CD14-positive monocyte (primary cell): ENCODE measurements around the gene NSUN3. TPM values are rescaled to one million over a fixed set of nuclear protein-coding genes. Genes with fewer than 3 reads are reported as not detected.

Source experiments
- DNase-seq, 3 donors: peaks; one replicate each; pipeline ENCODE4 v3.0.0-alpha.2; 2011 to 2022
- H2AFZ ChIP-seq: 2 replicates; pipeline ENCODE4 v1.6.0; 2012; ENCODE audit warnings: mild to moderate bottlenecking, low read depth, low read length, inconsistent platforms; ENCODE audit not compliant: insufficient read depth, poor library complexity, severe bottlenecking
- H3K27ac ChIP-seq, 2 donors: 1 replicate in 1 of 2; 2 replicates in 1 of 2; pipeline ENCODE4 v1.5.1; 2012 to 2013; ENCODE audit warnings: low read length in 2 of 2, control low read depth in 1 of 2, inconsistent platforms in 1 of 2, low read depth in 1 of 2, mild to moderate bottlenecking in 1 of 2
- H3K27me3 ChIP-seq, 2 donors: one replicate each; pipeline versions ENCODE4 v1.6.0 to v1.6.1; 2011 to 2013; ENCODE audit warnings: low read length in 2 of 2; ENCODE audit not compliant: control insufficient read depth in 2 of 2, insufficient read depth in 2 of 2
- H3K36me3 ChIP-seq, 2 donors: replicated peaks in 1 of 2; 1 replicate in 1 of 2; 2 replicates in 1 of 2; pipeline versions ENCODE4 v1.5.1 to v1.6.1; 2012 to 2013; ENCODE audit warnings: low read length in 2 of 2, control low read depth in 1 of 2, inconsistent platforms in 1 of 2, mild to moderate bottlenecking in 1 of 2; ENCODE audit not compliant: insufficient read depth in 2 of 2, control insufficient read depth in 1 of 2
- H3K4me1 ChIP-seq, 2 donors: 1 replicate in 1 of 2; 2 replicates in 1 of 2; pipeline versions ENCODE4 v1.5.1 to v1.6.1; 2012 to 2013; ENCODE audit warnings: low read length in 2 of 2, control low read depth in 1 of 2, inconsistent platforms in 1 of 2, mild to moderate bottlenecking in 1 of 2, moderate library complexity in 1 of 2; ENCODE audit not compliant: insufficient read depth in 2 of 2, control insufficient read depth in 1 of 2
- H3K4me2 ChIP-seq: replicated peaks from 2 replicates; pipeline ENCODE3; 2012; ENCODE audit warnings: low read length, moderate library complexity, mild to moderate bottlenecking; ENCODE audit not compliant: poor library complexity, severe bottlenecking; ENCODE audit errors: extremely low read depth
- H3K4me3 ChIP-seq, 3 experiments: fragments of 200-600 bp in 1 of 3; sonication (generic) in 1 of 3; replicated peaks in 1 of 3; 1 replicate in 2 of 3; 2 replicates in 1 of 3; pipeline ENCODE4 v1.5.1; 2011 to 2013; ENCODE audit warnings: low read length in 3 of 3, mild to moderate bottlenecking in 3 of 3, control low read depth in 2 of 3, low read depth in 2 of 3, inconsistent platforms in 1 of 3, moderate library complexity in 1 of 3
- H3K79me2 ChIP-seq: 2 replicates; pipeline ENCODE4 v1.6.0; 2012; ENCODE audit warnings: mild to moderate bottlenecking, control low read depth, inconsistent platforms, low read length, moderate library complexity; ENCODE audit not compliant: insufficient read depth
- H3K9ac ChIP-seq: 2 replicates; pipeline ENCODE4 v1.6.0; 2017; ENCODE audit warnings: low read length, mild to moderate bottlenecking; ENCODE audit not compliant: insufficient read depth, poor library complexity, severe bottlenecking
- H3K9me3 ChIP-seq, 2 donors: replicated peaks in 1 of 2; 1 replicate in 1 of 2; 2 replicates in 1 of 2; pipeline versions ENCODE4 v1.5.1 to v1.6.1; 2012 to 2013; ENCODE audit warnings: low read length in 2 of 2, control low read depth in 1 of 2; ENCODE audit not compliant: control insufficient read depth in 1 of 2, insufficient read depth in 1 of 2
- H4K20me1 ChIP-seq: 2 replicates; pipeline ENCODE4 v1.6.0; 2012; ENCODE audit warnings: mild to moderate bottlenecking, low read length, control low read depth, moderate library complexity; ENCODE audit not compliant: insufficient read depth
- H3K27ac Mint-ChIP-seq, 7 donors: one replicate each; pipeline ENCODE4 v1.8.0; 2020; ENCODE audit warnings: mild to moderate bottlenecking in 7 of 7, mixed read lengths in 7 of 7, moderate library complexity in 6 of 7, inconsistent platforms in 2 of 7
- H3K27me3 Mint-ChIP-seq, 3 donors: one replicate each; pipeline ENCODE4 v1.8.0; 2021 to 2022; ENCODE audit warnings: low read depth in 3 of 3, mild to moderate bottlenecking in 3 of 3, mixed read lengths in 3 of 3, moderate library complexity in 3 of 3, inconsistent platforms in 1 of 3
- H3K36me3 Mint-ChIP-seq, 2 donors: one replicate each; pipeline ENCODE4 v1.8.0; 2020; ENCODE audit warnings: mixed read lengths in 2 of 2, inconsistent platforms in 1 of 2, mild to moderate bottlenecking in 1 of 2
- H3K4me1 Mint-ChIP-seq: one replicate; pipeline ENCODE4 v1.8.0; 2020; ENCODE audit warnings: mild to moderate bottlenecking, mixed read lengths
- H3K4me3 Mint-ChIP-seq, 2 donors: one replicate each; pipeline ENCODE4 v1.8.0; 2020; ENCODE audit warnings: mild to moderate bottlenecking in 2 of 2, mixed read lengths in 2 of 2, moderate library complexity in 1 of 2
- H3K9me3 Mint-ChIP-seq, 7 donors: one replicate each; pipeline ENCODE4 v1.8.0; 2020 to 2022; ENCODE audit warnings: mixed read lengths in 7 of 7, mild to moderate bottlenecking in 6 of 7, moderate library complexity in 6 of 7, inconsistent platforms in 2 of 7
- CTCF ChIP-seq: fragments of 200-600 bp; IDR thresholded peaks from one replicate; pipeline ENCODE4 v1.8.0; 2022; ENCODE audit warnings: antibody characterized with exemption, mild to moderate bottlenecking
- WGBS: methylation state at CpG from one replicate; pipeline ENCODE4 v1.1.5; 2013; ENCODE audit warnings: missing lambda C conversion rate; ENCODE audit not compliant: insufficient coverage; 5-methylcytosine and 5-hydroxymethylcytosine counted together
- intact Hi-C, 2 donors: fragments of 100-400 bp; cut with micrococcal nuclease; formaldehyde crosslinking; loops; one replicate each; pipeline versions ENCODE4 v1.15.0 to v1.15.1; 2023
- polyA plus RNA-seq, 3 donors: library from polyadenylated mRNA; depleted of rRNA in 1 of 3; unstranded in 2 of 3; stranded (reverse) in 1 of 3; fragments of 300-500 nt in 2 of 3; fragments of >200 nt in 1 of 3; fragmentation: Illumina TruSeq in 2 of 3; gene quantifications; 1 replicate in 2 of 3; 2 replicates in 1 of 3; pipeline ENCODE4 v1.2.3, GENCODE V29; 2012 to 2021

NSUN3 gene
- polyA plus RNA-seq, 3 donors: 6.6 to 8.8 (median 7.2) TPM

- Mint-ChIP-seq H3K9me3 (no peaks in the 10 kb centered on the region), H3K27ac (peak overlapping the region in 1 of 7 donors; percentile 7), H3K4me1 (peaks cover 12% of the 10 kb centered on the region), H3K27me3 (no peaks in the 10 kb centered on the region), H3K36me3 (peaks cover 28 to 31% of the 10 kb centered on the region in 2 donors), H3K4me3 (no peak overlapping the region)
- no peak overlapping the region for H3K9ac ChIP-seq
- no peaks in the 10 kb centered on the region for H3K79me2 ChIP-seq
- peaks cover 3 to 13% of the 10 kb centered on the region in 2 donors for H3K4me1 ChIP-seq
- DNase-seq: no peak
- H3K36me3 ChIP-seq: peaks cover 19 to 40% of the 10 kb centered on the region in 2 donors
- H3K9me3 ChIP-seq: no peaks in the 10 kb centered on the region
- H2AFZ ChIP-seq: no peak overlapping the region
- intact Hi-C loops: no loop called here
- no peaks in the 10 kb centered on the region for H4K20me1 ChIP-seq
- H3K27me3 ChIP-seq: no peaks in the 10 kb centered on the region
- H3K27ac ChIP-seq: no peak overlapping the region
- no CpG with 5 or more reads among the region's 6 CpGs for WGBS
- H3K4me3 ChIP-seq: no peak overlapping the region
- no peak for TF ChIP-seq CTCF
- H3K4me2 ChIP-seq: no peak overlapping the region
Measured at GRCh38 chr3:94115482-94115881, 52.6 kb downstream of the NSUN3 start.

- peak in 1 of 3 donors; percentile 7 for DNase-seq
- no peak for TF ChIP-seq CTCF
- Mint-ChIP-seq H3K27me3 (no peaks in the 10 kb centered on the region), H3K4me1 (peaks cover 12% of the 10 kb centered on the region), H3K27ac (no peak overlapping the region), H3K9me3 (no peaks in the 10 kb centered on the region), H3K36me3 (peaks cover 16 to 23% of the 10 kb centered on the region in 2 donors), H3K4me3 (no peak overlapping the region)
- no peak overlapping the region for H3K27ac ChIP-seq
- no peaks in the 10 kb centered on the region for H3K9me3 ChIP-seq
- no peaks in the 10 kb centered on the region for H4K20me1 ChIP-seq
- no peak overlapping the region for H2AFZ ChIP-seq
- no peaks in the 10 kb centered on the region for H3K79me2 ChIP-seq
- no peak overlapping the region for H3K4me3 ChIP-seq
- H3K4me1 ChIP-seq: peaks cover 3 to 13% of the 10 kb centered on the region in 2 donors
- WGBS: no CpG with 5 or more reads among the region's 2 CpGs
- no peaks in the 10 kb centered on the region for H3K27me3 ChIP-seq
- H3K4me2 ChIP-seq: peak overlapping the region; percentile 20
- H3K9ac ChIP-seq: no peak overlapping the region
- H3K36me3 ChIP-seq: peaks cover 13 to 30% of the 10 kb centered on the region in 2 donors
- intact Hi-C loops: no loop called here
Measured at GRCh38 chr3:94117729-94118128, 54.9 kb downstream of the NSUN3 start.
